Upper lobe of left lung (tissue), 6 donors: ENCODE measurements around the gene ZNF575. TPM values are rescaled to one million over a fixed set of nuclear protein-coding genes. Genes with fewer than 3 reads are reported as not detected.

Experiments
- ATAC-seq, 2 donors: fragments of 200-7000 bp; cut with Tn5 transposase; one replicate each; pipeline ENCODE4 v1.9.1; 2022; ENCODE audit warnings: mild to moderate bottlenecking in 2 of 2, moderate library complexity in 2 of 2; ENCODE audit not compliant: low FRiP score in 2 of 2
- DNase-seq, 2 donors: peaks; one replicate each; pipeline ENCODE4 v3.0.0-alpha.2; 2019 to 2020
- H3K27ac ChIP-seq, 4 donors: fragments of 200-600 bp; sonication (generic); one replicate each; pipeline ENCODE4 v1.5.1; 2016 to 2019
- H3K27me3 ChIP-seq, 4 donors: fragments of 200-600 bp; sonication (generic); one replicate each; pipeline ENCODE4 v1.5.1; 2017 to 2019
- H3K36me3 ChIP-seq, 4 donors: fragments of 200-600 bp; sonication (generic); one replicate each; pipeline ENCODE4 v1.5.1; 2016 to 2019
- H3K4me1 ChIP-seq, 4 donors: fragments of 200-600 bp; sonication (generic); one replicate each; pipeline ENCODE4 v1.5.1; 2018 to 2019
- H3K4me3 ChIP-seq, 4 donors: fragments of 200-600 bp; sonication (generic); one replicate each; pipeline ENCODE4 v1.5.1; 2017 to 2019; ENCODE audit warnings: mild to moderate bottlenecking in 2 of 4, moderate library complexity in 1 of 4
- H3K9me3 ChIP-seq, 4 donors: fragments of 200-600 bp; sonication (generic); one replicate each; pipeline ENCODE4 v1.5.1; 2018 to 2019
- EP300 ChIP-seq, 4 donors: sonication (generic); formaldehyde crosslinking; IDR thresholded peaks; one replicate each; pipeline ENCODE4 v1.5.1; 2017; ENCODE audit warnings: antibody characterized with exemption in 4 of 4, control low read depth in 2 of 4
- POLR2A ChIP-seq, 4 donors: fragments of 450-650 bp; IDR thresholded peaks; one replicate each; pipeline ENCODE4 v1.5.1; 2016 to 2017; ENCODE audit warnings: antibody characterized with exemption in 4 of 4, mild to moderate bottlenecking in 2 of 4
- POLR2AphosphoS5 ChIP-seq, 2 donors: sonication (generic); formaldehyde crosslinking; IDR thresholded peaks; one replicate each; pipeline ENCODE4 v1.5.1; 2017; ENCODE audit warnings: antibody characterized with exemption in 2 of 2
- WGBS, 2 donors: methylation state at CpG; one replicate each; pipeline ENCODE4 v1.1.5; 2017 to 2018; 5-methylcytosine and 5-hydroxymethylcytosine counted together
- total RNA-seq, 6 donors: library from RNA; depleted of rRNA in 4 of 6; stranded (reverse); fragments of >200 nt in 4 of 6; gene quantifications; one replicate each; pipeline versions ENCODE4 v1.1.0 to v1.2.1, GENCODE V29; 2016 to 2021
- TF ChIP-seq, protein P1 (sequence below), 6 experiments: fragments of 450-650 bp in 4 of 6; fragments of 200-600 bp in 2 of 6; sonication (generic) in 2 of 6; IDR thresholded peaks; one replicate each; pipeline ENCODE4 v1.5.1; 2016 to 2019; ENCODE audit warnings: antibody characterized with exemption in 6 of 6
- donor health status: DM: no; HTN: no; CAD: no; lungs with moderate emphysema.
- donor health status: DM: no; HTN: yes; CAD: no; lungs with severe emphysema.

ZNF575 gene
- total RNA-seq, 6 donors from 2014 or later = 0.76 to 4.4 (median 2.7) TPM; not detected in 1

DNA sequence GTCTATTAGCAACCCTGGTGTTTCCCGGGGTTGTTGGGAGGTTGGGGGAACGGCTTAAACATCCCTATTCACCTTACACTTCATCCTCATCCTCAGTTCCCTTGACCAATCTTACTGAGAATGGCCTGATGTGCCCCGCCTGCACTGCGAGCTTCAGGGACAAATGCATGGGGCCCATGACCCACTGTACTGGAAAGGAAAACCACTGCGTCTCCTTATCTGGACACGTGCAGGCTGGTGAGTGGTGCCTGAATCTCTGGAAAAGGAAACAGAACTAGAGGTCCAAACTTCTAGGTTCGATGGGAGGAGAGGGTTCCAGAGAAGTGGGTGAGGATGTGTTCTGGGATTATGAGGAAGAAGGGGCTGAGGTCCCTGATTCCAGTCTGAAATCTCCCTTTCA, 48.5 kb downstream of the ZNF575 start:
- ATAC-seq (no peak), DNase-seq (no peak)
- Histone ChIP-seq H3K27ac (peak overlapping the region in 2 of 4 donors; percentile 76 to 79), H3K9me3 (no peaks in the 10 kb centered on the region), H3K4me1 (peaks cover 2 to 13% (median 9%) of the 10 kb centered on the region in 4 donors), H3K36me3 (peaks cover 0 to 10% (median 0%) of the 10 kb centered on the region in 4 donors), H3K27me3 (no peaks in the 10 kb centered on the region), H3K4me3 (peak overlapping the region in 2 of 4 donors; percentile 53)
- TF ChIP-seq EP300 (IDR thresholded peaks at IDR 0.05) = no peak
- TF ChIP-seq, protein P1, sequence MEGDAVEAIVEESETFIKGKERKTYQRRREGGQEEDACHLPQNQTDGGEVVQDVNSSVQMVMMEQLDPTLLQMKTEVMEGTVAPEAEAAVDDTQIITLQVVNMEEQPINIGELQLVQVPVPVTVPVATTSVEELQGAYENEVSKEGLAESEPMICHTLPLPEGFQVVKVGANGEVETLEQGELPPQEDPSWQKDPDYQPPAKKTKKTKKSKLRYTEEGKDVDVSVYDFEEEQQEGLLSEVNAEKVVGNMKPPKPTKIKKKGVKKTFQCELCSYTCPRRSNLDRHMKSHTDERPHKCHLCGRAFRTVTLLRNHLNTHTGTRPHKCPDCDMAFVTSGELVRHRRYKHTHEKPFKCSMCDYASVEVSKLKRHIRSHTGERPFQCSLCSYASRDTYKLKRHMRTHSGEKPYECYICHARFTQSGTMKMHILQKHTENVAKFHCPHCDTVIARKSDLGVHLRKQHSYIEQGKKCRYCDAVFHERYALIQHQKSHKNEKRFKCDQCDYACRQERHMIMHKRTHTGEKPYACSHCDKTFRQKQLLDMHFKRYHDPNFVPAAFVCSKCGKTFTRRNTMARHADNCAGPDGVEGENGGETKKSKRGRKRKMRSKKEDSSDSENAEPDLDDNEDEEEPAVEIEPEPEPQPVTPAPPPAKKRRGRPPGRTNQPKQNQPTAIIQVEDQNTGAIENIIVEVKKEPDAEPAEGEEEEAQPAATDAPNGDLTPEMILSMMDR (IDR thresholded peaks at IDR 0.05) = no peak
- no peak for TF ChIP-seq POLR2A (IDR thresholded peaks at IDR 0.05)
- TF ChIP-seq POLR2AphosphoS5 (IDR thresholded peaks at IDR 0.05) = no peak
- 65 to 71% methylated on average over 7 of the region's 7 CpGs for WGBS, 2 donors

DNA sequence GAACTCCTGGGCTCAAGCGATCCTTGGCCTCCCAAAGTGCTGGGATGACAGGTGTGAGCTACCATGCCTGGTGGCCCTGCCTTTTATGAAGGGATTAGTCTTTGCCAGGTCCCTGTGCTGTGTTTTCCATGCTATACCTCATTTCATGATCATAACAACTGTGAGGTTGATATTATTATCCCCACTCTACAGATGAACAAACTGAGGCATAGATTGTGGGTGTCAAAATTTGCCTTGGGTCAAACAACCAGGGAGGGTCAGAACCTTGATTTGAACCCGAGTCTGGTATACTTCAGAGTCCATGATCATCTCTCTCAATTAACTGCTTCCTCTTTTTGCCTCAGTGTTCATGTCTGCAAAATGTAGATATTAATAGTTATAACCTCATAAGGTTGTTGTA, 49.5 kb downstream of the ZNF575 start:
- Histone ChIP-seq H3K36me3 (peaks cover 0 to 12% (median 0%) of the 10 kb centered on the region in 4 donors), H3K4me3 (no peak overlapping the region), H3K27ac (no peak overlapping the region), H3K9me3 (no peaks in the 10 kb centered on the region), H3K4me1 (peaks cover 0 to 13% (median 9%) of the 10 kb centered on the region in 4 donors), H3K27me3 (no peaks in the 10 kb centered on the region)
- WGBS, 2 donors = 95% methylated on average over 2 of the region's 2 CpGs
- no peak for DNase-seq
- TF ChIP-seq, protein P1 (IDR thresholded peaks at IDR 0.05) = no peak
- no peak for TF ChIP-seq EP300 (IDR thresholded peaks at IDR 0.05)
- no peak for TF ChIP-seq POLR2AphosphoS5 (IDR thresholded peaks at IDR 0.05)
- TF ChIP-seq POLR2A (IDR thresholded peaks at IDR 0.05) = no peak
- ATAC-seq = no peak

DNA sequence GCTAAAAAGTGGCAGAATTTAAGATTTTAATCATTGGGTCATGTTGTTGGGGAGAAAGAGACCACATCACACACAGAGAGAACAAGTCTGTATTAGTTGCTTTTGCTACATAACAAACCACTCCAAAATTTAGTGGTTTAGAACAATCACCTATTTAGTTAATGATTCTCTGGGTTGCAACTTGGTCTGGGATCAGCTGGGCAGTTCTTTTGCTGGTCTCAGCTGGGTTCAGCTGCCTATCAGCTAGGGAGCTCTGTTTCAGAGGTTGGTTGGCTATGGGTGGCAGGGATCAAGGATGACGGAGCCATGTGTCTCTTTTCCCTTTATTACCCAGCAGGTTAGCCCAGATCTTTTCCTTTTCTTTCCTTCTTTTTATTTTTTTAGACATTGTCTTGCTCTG, 51.5 kb downstream of the ZNF575 start:
- Histone ChIP-seq H3K27me3 (no peaks in the 10 kb centered on the region), H3K27ac (peak overlapping the region in 1 of 4 donors; percentile 49), H3K4me3 (no peak overlapping the region), H3K36me3 (peaks cover 0 to 21% (median 1%) of the 10 kb centered on the region in 4 donors), H3K4me1 (peaks cover 0 to 13% (median 9%) of the 10 kb centered on the region in 4 donors), H3K9me3 (no peaks in the 10 kb centered on the region)
- TF ChIP-seq EP300 (IDR thresholded peaks at IDR 0.05) (no peak), POLR2AphosphoS5 (IDR thresholded peaks at IDR 0.05) (no peak), POLR2A (IDR thresholded peaks at IDR 0.05) (no peak)
- TF ChIP-seq, protein P1 (IDR thresholded peaks at IDR 0.05) = no peak
- whole genome bisulfite sequencing, 2 donors = 92 to 100% methylated on average over 1 of the region's 1 CpG
- ATAC-seq (no peak), DNase-seq (no peak)

Other genes with a start within 250 kb of the ZNF575 start
- gene CD177, start 179.5 kb upstream of the ZNF575 start, total RNA-seq = 10 to 100 TPM in 3 of 6 donors, 1 to 10 TPM in 3; 5.8 to 38.8 (median 9.6) TPM
- not detected for gene TEX101, start 118.3 kb upstream of the ZNF575 start, total RNA-seq
- gene LYPD3, start 67.6 kb upstream of the ZNF575 start, total RNA-seq = 10 to 100 TPM in 1 of 6 donors, under 1 TPM in 4, not detected in 1; 0.29 to 13.6 (median 0.39) TPM
- 10 to 100 TPM in 4 of 6 donors, 1 to 10 TPM in 2; 1.8 to 22.6 (median 13.8) TPM for gene PHLDB3, start 28.4 kb upstream of the ZNF575 start, total RNA-seq
- gene ETHE1, start 6.0 kb upstream of the ZNF575 start, total RNA-seq = 10 to 100 TPM; 27.4 to 69.2 (median 41.4) TPM
- 10 to 100 TPM; 24.2 to 30.1 (median 26.4) TPM for gene XRCC1, start 42.3 kb downstream of the ZNF575 start, total RNA-seq
- gene PINLYP, start 42.6 kb downstream of the ZNF575 start, total RNA-seq = 1 to 10 TPM; 1.8 to 9.4 (median 4.1) TPM
- gene IRGQ, start 62.9 kb downstream of the ZNF575 start, total RNA-seq = 10 to 100 TPM; 17.2 to 25.1 (median 23.2) TPM
- gene ZNF576, start 63.4 kb downstream of the ZNF575 start, total RNA-seq = 10 to 100 TPM in 3 of 6 donors, 1 to 10 TPM in 3; 3.1 to 15.6 (median 7.8) TPM
- gene SRRM5, start 78.9 kb downstream of the ZNF575 start, total RNA-seq = 1 to 10 TPM in 2 of 6 donors, under 1 TPM in 3, not detected in 1; 0.17 to 2.1 (median 0.30) TPM
- gene ZNF428, start 86.4 kb downstream of the ZNF575 start, total RNA-seq = 10 to 100 TPM; 10.5 to 37.0 (median 31.4) TPM
- gene CADM4, start 106.7 kb downstream of the ZNF575 start, total RNA-seq = 1 to 10 TPM; 6.2 to 9.2 (median 7.8) TPM
- gene PLAUR, start 137.0 kb downstream of the ZNF575 start, total RNA-seq = 100 to 1,000 TPM in 4 of 6 donors, 10 to 100 TPM in 2; 48.4 to 179 (median 104) TPM
- not detected for gene IRGC, start 182.9 kb downstream of the ZNF575 start, total RNA-seq
- 100 to 1,000 TPM in 1 of 6 donors, 10 to 100 TPM in 5; 23.0 to 119 (median 52.9) TPM for gene SMG9, start 221.8 kb downstream of the ZNF575 start, total RNA-seq
- 10 to 100 TPM in 3 of 6 donors, 1 to 10 TPM in 3; 4.7 to 43.0 (median 10.4) TPM for gene KCNN4, start 247.8 kb downstream of the ZNF575 start, total RNA-seq